H9 (cell line): Measurements from ENCODE around the gene RASA2. TPM values are rescaled to one million over a fixed set of nuclear protein-coding genes. Genes with fewer than 3 reads are reported as not detected.

Experiments
- DNase-seq: peaks from one replicate; pipeline ENCODE4 v3.0.0-alpha.2; 2017
- H2AFZ ChIP-seq: one replicate; pipeline ENCODE4 v1.6.1; 2013; ENCODE audit warnings: mild to moderate bottlenecking, low read length, control low read depth, moderate library complexity
- H2AK5ac ChIP-seq: 2 replicates; pipeline ENCODE4 v1.6.1; 2013; ENCODE audit warnings: low read length, control low read depth, mixed read lengths; ENCODE audit not compliant: insufficient read length
- H2BK120ac ChIP-seq: one replicate; pipeline ENCODE4 v1.6.1; 2013; ENCODE audit warnings: low read depth, mild to moderate bottlenecking, low read length, control low read depth, inconsistent platforms; ENCODE audit not compliant: poor library complexity, severe bottlenecking
- H2BK12ac ChIP-seq: 2 replicates; pipeline ENCODE4 v1.6.1; 2013; ENCODE audit warnings: low read length, control low read depth, mixed read lengths, low read depth; ENCODE audit not compliant: insufficient read length
- H2BK15ac ChIP-seq: 2 replicates; pipeline ENCODE4 v1.6.1; 2013; ENCODE audit warnings: low read depth, low read length, control low read depth
- H2BK20ac ChIP-seq: one replicate; pipeline ENCODE4 v1.6.1; 2013; ENCODE audit warnings: low read depth, mild to moderate bottlenecking, low read length, control low read depth, inconsistent platforms; ENCODE audit not compliant: poor library complexity, severe bottlenecking
- H2BK5ac ChIP-seq: 2 replicates; pipeline ENCODE4 v1.6.1; 2013; ENCODE audit warnings: low read length, control low read depth, mixed read lengths; ENCODE audit not compliant: insufficient read length
- H3K14ac ChIP-seq: 2 replicates; pipeline ENCODE4 v1.6.1; 2013; ENCODE audit warnings: low read length, control low read depth; ENCODE audit not compliant: insufficient read depth
- H3K18ac ChIP-seq: 2 replicates; pipeline ENCODE4 v1.6.1; 2013; ENCODE audit warnings: low read depth, mild to moderate bottlenecking, mixed read lengths, low read length, control low read depth; ENCODE audit not compliant: insufficient read length
- H3K23ac ChIP-seq: 2 replicates; pipeline ENCODE4 v1.6.1; 2013; ENCODE audit warnings: low read length, control low read depth, mixed read lengths, low read depth; ENCODE audit not compliant: insufficient read length
- H3K23me2 ChIP-seq: 2 replicates; pipeline ENCODE4 v1.6.1; 2013; ENCODE audit warnings: low read depth, mild to moderate bottlenecking, mixed read lengths, low read length, control low read depth; ENCODE audit not compliant: insufficient read length, poor library complexity, severe bottlenecking
- H3K27ac ChIP-seq: 2 replicates; pipeline ENCODE4 v1.5.1; 2013; ENCODE audit warnings: low read length, control low read depth, mixed read lengths, low read depth; ENCODE audit not compliant: insufficient read length
- H3K27me3 ChIP-seq: 2 replicates; pipeline ENCODE4 v1.6.1; 2013; ENCODE audit warnings: low read length, control low read depth, inconsistent platforms; ENCODE audit not compliant: insufficient read depth
- H3K4ac ChIP-seq: 2 replicates; pipeline ENCODE4 v1.6.1; 2013; ENCODE audit warnings: low read depth, mild to moderate bottlenecking, control low read depth, inconsistent platforms, low read length, moderate library complexity
- H3K4me1 ChIP-seq: 2 replicates; pipeline ENCODE4 v1.6.1; 2013; ENCODE audit warnings: low read length, control low read depth, inconsistent platforms; ENCODE audit not compliant: insufficient read depth
- H3K4me2 ChIP-seq: 2 replicates; pipeline ENCODE4 v1.6.1; 2013; ENCODE audit warnings: low read length, control low read depth, mixed read lengths; ENCODE audit not compliant: insufficient read length, insufficient read depth
- H3K56ac ChIP-seq: 2 replicates; pipeline ENCODE4 v1.6.1; 2013; ENCODE audit warnings: low read depth, mild to moderate bottlenecking, mixed read lengths, low read length, control low read depth; ENCODE audit not compliant: insufficient read length
- H3K79me1 ChIP-seq: 2 replicates; pipeline ENCODE4 v1.6.1; 2013; ENCODE audit warnings: low read depth, mild to moderate bottlenecking, moderate library complexity, low read length, control low read depth, inconsistent platforms; ENCODE audit not compliant: insufficient read depth, poor library complexity, severe bottlenecking
- H3K79me2 ChIP-seq: 2 replicates; pipeline ENCODE4 v1.6.1; 2013; ENCODE audit warnings: low read length, control low read depth, inconsistent platforms; ENCODE audit not compliant: insufficient read depth
- H3K9ac ChIP-seq: 2 replicates; pipeline ENCODE4 v1.6.1; 2013; ENCODE audit warnings: low read length, control low read depth, mixed read lengths; ENCODE audit not compliant: insufficient read length; ENCODE audit errors: extremely low read depth
- H3K9me3 ChIP-seq: one replicate; pipeline ENCODE4 v1.6.1; 2013; ENCODE audit warnings: low read depth, low read length, inconsistent platforms; ENCODE audit not compliant: control insufficient read depth
- H3T11ph ChIP-seq: one replicate; pipeline ENCODE4 v1.6.1; 2013; ENCODE audit warnings: mild to moderate bottlenecking, low read length, control low read depth, inconsistent platforms
- H4K20me1 ChIP-seq: one replicate; pipeline ENCODE4 v1.6.1; 2013; ENCODE audit not compliant: control insufficient read depth, insufficient read length, insufficient read depth
- H4K5ac ChIP-seq: 2 replicates; pipeline ENCODE4 v1.6.1; 2013; ENCODE audit warnings: low read depth, mild to moderate bottlenecking, mixed read lengths, low read length, control low read depth; ENCODE audit not compliant: insufficient read length
- H4K8ac ChIP-seq: replicated peaks from 2 replicates; pipeline ENCODE4 v1.6.1; 2013; ENCODE audit warnings: low read length, control low read depth, mixed read lengths, low read depth; ENCODE audit not compliant: insufficient read length
- H4K91ac ChIP-seq: 2 replicates; pipeline ENCODE4 v1.6.1; 2013; ENCODE audit warnings: low read depth, mild to moderate bottlenecking, moderate library complexity, mixed read lengths, low read length, control low read depth; ENCODE audit not compliant: insufficient read length
- H3K27ac Mint-ChIP-seq, 3 experiments: 2 replicates in 2 of 3; 3 replicates in 1 of 3; pipeline ENCODE4 v1.8.0; 2020 to 2021; ENCODE audit warnings: mixed read lengths in 3 of 3, mild to moderate bottlenecking in 1 of 3, moderate library complexity in 1 of 3
- H3K27me3 Mint-ChIP-seq: 2 replicates; pipeline ENCODE4 v1.8.0; 2021; ENCODE audit warnings: low read depth, mild to moderate bottlenecking, moderate library complexity, mixed read lengths
- H3K36me3 Mint-ChIP-seq, 3 experiments: 2 replicates in 2 of 3; 3 replicates in 1 of 3; pipeline ENCODE4 v1.8.0; 2020 to 2021; ENCODE audit warnings: low read depth in 3 of 3, mixed read lengths in 3 of 3; ENCODE audit not compliant: insufficient read depth in 1 of 3
- H3K4me1 Mint-ChIP-seq, 2 experiments: 2 replicates each; pipeline ENCODE4 v1.8.0; 2020; ENCODE audit warnings: mixed read lengths in 2 of 2
- H3K4me3 Mint-ChIP-seq, 2 experiments: 2 replicates in 1 of 2; 3 replicates in 1 of 2; pipeline ENCODE4 v1.8.0; 2020 to 2021; ENCODE audit warnings: mild to moderate bottlenecking in 2 of 2, mixed read lengths in 2 of 2, moderate library complexity in 1 of 2
- H3K9me3 Mint-ChIP-seq, 2 experiments: 2 replicates in 1 of 2; 3 replicates in 1 of 2; pipeline ENCODE4 v1.8.0; 2020; ENCODE audit warnings: mild to moderate bottlenecking in 2 of 2, mixed read lengths in 2 of 2, moderate library complexity in 1 of 2
- CTCF ChIP-seq: fragments of 200-600 bp; sonication (generic); conservative IDR thresholded peaks from 3 replicates; pipeline ENCODE4 v1.8.0; 2021; ENCODE audit warnings: antibody characterized with exemption, mild to moderate bottlenecking
- total RNA-seq: library from RNA; stranded (reverse); gene quantifications from 2 replicates; pipeline ENCODE4 v1.2.1, GENCODE V29; 2021

Gene RASA2
- total RNA-seq, 1 experiment from 2014 or later, result 24.4 TPM

GRCh38 chr3:141469720-141470119 is 17.1 kb upstream of the RASA2 start:
- Histone ChIP-seq H4K91ac (no peak overlapping the region), H3K23me2 (no peaks in the 10 kb centered on the region), H3K18ac (no peak overlapping the region), H2AK5ac (no peak overlapping the region), H3K79me2 (no peaks in the 10 kb centered on the region), H3K14ac (no peak overlapping the region), H4K20me1 (no peaks in the 10 kb centered on the region), H3K27me3 (no peaks in the 10 kb centered on the region), H4K5ac (no peak overlapping the region), H2BK15ac (no peak overlapping the region), H3K27ac (no peak overlapping the region), H3K4me2 (no peak overlapping the region), H3K4me1 (no peaks in the 10 kb centered on the region), H2BK12ac (no peak overlapping the region), H3K23ac (no peak overlapping the region), H2BK120ac (no peak overlapping the region), H3T11ph (no peak overlapping the region), H3K9me3 (no peaks in the 10 kb centered on the region), H2BK20ac (no peak overlapping the region), H2AFZ (no peak overlapping the region), H3K79me1 (no peaks in the 10 kb centered on the region), H4K8ac (no peak overlapping the region), H3K56ac (no peak overlapping the region), H2BK5ac (no peak overlapping the region), H3K4ac (no peak overlapping the region), H3K9ac (no peak overlapping the region)
- H3K27ac Mint-ChIP-seq, result no peak overlapping the region
- H3K36me3 Mint-ChIP-seq, result peaks cover 0 to 5% (median 2%) of the 10 kb centered on the region in 3 experiments; a peak in 3 of 7 replicates
- TF ChIP-seq CTCF, result no peak
- peaks cover 14 to 21% of the 10 kb centered on the region in 2 experiments for H3K9me3 Mint-ChIP-seq
- no peak for DNase-seq
- no peaks in the 10 kb centered on the region; the same call in 1 of the 2 replicates for H3K27me3 Mint-ChIP-seq
- H3K4me1 Mint-ChIP-seq, result no peaks in the 10 kb centered on the region
- H3K4me3 Mint-ChIP-seq, result no peak overlapping the region
